WERI-Rb-1 (cell line): ENCODE measurements around the gene C20orf144.
A peak's percentile ranks its signal among the peaks of the same experiment; 100 is the strongest.

Source experiments
- DNase-seq: peaks from one replicate; pipeline ENCODE4 v3.0.0-alpha.2; 2020
- H3K27ac ChIP-seq: fragments of 250-450 bp; sonication (Bioruptor Pico); 2 replicates; pipeline ENCODE4 v1.5.1; 2020; ENCODE audit warnings: mild to moderate bottlenecking, moderate library complexity
- H3K27me3 ChIP-seq: fragments of 250-450 bp; sonication (Bioruptor Pico); 2 replicates; pipeline ENCODE4 v1.5.1; 2021; ENCODE audit warnings: mild to moderate bottlenecking, low read depth, moderate library complexity; ENCODE audit not compliant: insufficient read depth, severe bottlenecking
- H3K36me3 ChIP-seq: fragments of 250-450 bp; sonication (Bioruptor Pico); 2 replicates; pipeline ENCODE4 v1.5.1; 2020; ENCODE audit warnings: mild to moderate bottlenecking, moderate library complexity
- H3K4me3 ChIP-seq: 2 replicates; pipeline ENCODE4 v1.5.1; 2011; ENCODE audit warnings: low read depth, mild to moderate bottlenecking, control low read depth, low read length
- H3K9me3 ChIP-seq: fragments of 250-450 bp; sonication (Bioruptor Pico); 2 replicates; pipeline ENCODE4 v1.5.1; 2021; ENCODE audit warnings: mild to moderate bottlenecking, moderate library complexity; ENCODE audit not compliant: severe bottlenecking
- TF ChIP-seq, protein P1 (sequence below): IDR thresholded peaks from 2 replicates; pipeline ENCODE4 v1.5.1; 2011; ENCODE audit warnings: low read depth, mild to moderate bottlenecking, control low read depth, inconsistent platforms, low read length

C20orf144 gene

GRCh38 chr20:33651562-33652048 lies 10.5 kb upstream of the C20orf144 start:
- H3K9me3 ChIP-seq: no peaks in the 10 kb centered on the region
- H3K27ac ChIP-seq: no peak overlapping the region
- H3K36me3 ChIP-seq: no peaks in the 10 kb centered on the region
- H3K4me3 ChIP-seq: no peak overlapping the region
- H3K27me3 ChIP-seq: no peaks in the 10 kb centered on the region
- TF ChIP-seq, protein P1, sequence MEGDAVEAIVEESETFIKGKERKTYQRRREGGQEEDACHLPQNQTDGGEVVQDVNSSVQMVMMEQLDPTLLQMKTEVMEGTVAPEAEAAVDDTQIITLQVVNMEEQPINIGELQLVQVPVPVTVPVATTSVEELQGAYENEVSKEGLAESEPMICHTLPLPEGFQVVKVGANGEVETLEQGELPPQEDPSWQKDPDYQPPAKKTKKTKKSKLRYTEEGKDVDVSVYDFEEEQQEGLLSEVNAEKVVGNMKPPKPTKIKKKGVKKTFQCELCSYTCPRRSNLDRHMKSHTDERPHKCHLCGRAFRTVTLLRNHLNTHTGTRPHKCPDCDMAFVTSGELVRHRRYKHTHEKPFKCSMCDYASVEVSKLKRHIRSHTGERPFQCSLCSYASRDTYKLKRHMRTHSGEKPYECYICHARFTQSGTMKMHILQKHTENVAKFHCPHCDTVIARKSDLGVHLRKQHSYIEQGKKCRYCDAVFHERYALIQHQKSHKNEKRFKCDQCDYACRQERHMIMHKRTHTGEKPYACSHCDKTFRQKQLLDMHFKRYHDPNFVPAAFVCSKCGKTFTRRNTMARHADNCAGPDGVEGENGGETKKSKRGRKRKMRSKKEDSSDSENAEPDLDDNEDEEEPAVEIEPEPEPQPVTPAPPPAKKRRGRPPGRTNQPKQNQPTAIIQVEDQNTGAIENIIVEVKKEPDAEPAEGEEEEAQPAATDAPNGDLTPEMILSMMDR: no peak
- no peak for DNase-seq

DNA sequence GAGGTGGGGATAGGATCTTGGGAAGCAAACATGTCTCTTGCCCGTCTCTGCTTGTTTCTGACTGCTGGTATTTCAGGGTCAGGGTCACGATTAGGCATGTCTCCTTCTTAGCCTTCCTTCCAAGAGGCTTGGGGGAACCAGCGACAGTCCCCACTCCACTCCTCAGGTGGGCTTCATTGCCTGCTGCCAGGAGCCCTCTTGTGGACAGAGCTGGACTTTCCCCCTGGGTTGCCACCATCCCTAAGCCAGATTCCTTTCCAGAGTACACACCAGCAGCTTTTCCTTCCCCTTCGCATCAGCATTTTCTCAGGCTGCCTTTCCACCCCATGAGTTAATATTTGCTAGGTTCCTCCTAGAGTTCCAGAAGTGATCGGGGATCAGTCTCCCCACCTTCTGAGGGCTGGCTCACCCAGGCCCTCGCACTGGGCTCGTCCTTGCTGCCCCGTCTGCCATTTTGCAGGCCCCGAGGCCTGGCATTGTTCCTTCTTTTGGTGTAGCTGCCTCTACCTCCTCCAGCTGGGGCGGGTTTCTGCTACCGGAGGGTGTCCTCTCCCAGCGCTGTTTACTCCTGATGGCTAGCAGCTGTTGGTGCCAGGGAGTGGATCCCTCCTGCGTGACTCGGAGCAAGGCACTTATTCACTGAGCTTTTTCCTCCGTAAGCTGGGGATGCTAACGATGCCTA lies 8.8 kb upstream of the C20orf144 start:
- peak; percentile 82 for DNase-seq
- Histone ChIP-seq H3K27ac (no peak overlapping the region), H3K36me3 (peaks cover 17% of the 10 kb centered on the region), H3K4me3 (no peak overlapping the region), H3K9me3 (no peaks in the 10 kb centered on the region), H3K27me3 (no peaks in the 10 kb centered on the region)
- TF ChIP-seq, protein P1: peak; percentile 98

DNA sequence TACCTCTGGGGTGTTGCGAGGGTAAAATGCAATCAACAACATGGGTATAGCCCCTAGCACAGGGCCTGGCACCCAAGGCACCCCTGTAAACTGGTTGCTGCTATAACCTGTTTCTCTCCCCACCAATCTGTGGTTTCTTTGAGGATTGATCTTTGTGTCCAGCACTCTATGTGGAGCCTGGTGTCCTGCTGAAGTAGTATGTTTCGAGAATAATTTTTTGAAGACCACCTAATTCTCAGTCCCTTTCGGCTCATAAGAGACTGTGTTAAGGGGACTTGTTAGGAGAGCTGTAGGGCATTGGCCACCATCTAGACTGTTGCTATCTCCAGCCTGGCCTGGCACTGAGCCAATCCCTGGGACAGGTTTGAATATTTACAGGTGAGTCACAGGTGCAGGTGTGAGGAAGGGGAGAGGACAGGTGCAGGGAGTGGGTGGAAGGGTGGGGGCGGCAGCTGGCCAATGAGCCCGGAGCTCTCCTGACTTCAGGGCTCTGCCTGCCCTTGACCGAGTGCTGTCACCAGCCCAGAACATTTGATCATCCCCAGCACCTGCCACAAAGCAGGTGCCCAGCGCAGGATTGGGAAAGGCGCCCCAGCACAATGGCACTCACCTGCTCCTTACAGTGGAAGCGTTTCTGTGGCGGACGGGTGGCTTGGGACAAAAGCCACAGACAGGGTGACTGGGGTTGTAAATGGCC lies 8.1 kb upstream of the C20orf144 start:
- no peak overlapping the region for H3K27ac ChIP-seq
- no peak for DNase-seq
- TF ChIP-seq, protein P1: no peak

DNA sequence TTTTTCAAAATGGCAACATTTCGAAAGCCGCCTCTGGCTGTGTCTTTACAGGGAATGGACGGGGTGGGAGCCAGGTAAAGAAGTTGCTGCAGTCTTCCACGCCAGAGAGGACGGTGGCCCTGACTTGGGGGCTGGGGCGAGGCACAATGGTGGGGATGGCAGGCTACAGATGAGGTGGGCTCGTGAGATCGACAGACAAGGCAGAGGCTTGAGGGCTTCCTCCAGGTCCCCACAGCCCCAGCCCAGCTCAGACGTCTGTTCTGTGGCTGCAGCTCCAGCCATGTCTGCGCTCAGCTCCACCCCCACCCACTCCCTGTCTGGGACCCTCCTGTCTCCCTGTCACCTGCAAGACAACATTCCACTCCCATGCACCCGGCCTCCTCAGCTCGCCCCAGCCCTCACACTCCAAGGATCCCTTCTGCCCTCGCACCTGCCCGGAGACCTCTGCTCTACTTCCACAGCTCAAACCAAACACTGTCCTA lies 7.4 kb upstream of the C20orf144 start:
- Histone ChIP-seq H3K27me3 (no peaks in the 10 kb centered on the region), H3K9me3 (no peaks in the 10 kb centered on the region), H3K27ac (no peak overlapping the region), H3K4me3 (no peak overlapping the region), H3K36me3 (peaks cover 23% of the 10 kb centered on the region)
- DNase-seq: no peak
- TF ChIP-seq, protein P1: no peak

More for the DNA sequence above, 8.1 kb upstream of the C20orf144 start:
- Histone ChIP-seq H3K4me3 (no peak overlapping the region), H3K9me3 (no peaks in the 10 kb centered on the region), H3K27me3 (no peaks in the 10 kb centered on the region), H3K36me3 (peaks cover 18% of the 10 kb centered on the region)

GRCh38 chr20:33655164-33655563 lies 7.0 kb upstream of the C20orf144 start:
- DNase-seq: no peak
- Histone ChIP-seq H3K27ac (no peak overlapping the region), H3K36me3 (peaks cover 27% of the 10 kb centered on the region), H3K4me3 (no peak overlapping the region), H3K9me3 (no peaks in the 10 kb centered on the region), H3K27me3 (no peaks in the 10 kb centered on the region)
- TF ChIP-seq, protein P1: no peak
